ENCODE measurements around the gene PGA3. TPM values are rescaled to one million over a fixed set of nuclear protein-coding genes. Genes with fewer than 3 reads are reported as not detected.

PGA3 gene
- total RNA-seq = 0.57 TPM in 1 of 2 replicates, not detected in the other

GRCh38 chr11:61202950-61203746 lies at the start of gene PGA3:
Gene PGA3 (plus strand): TSS chr11:61203515. CDS start chr11:61203565, 50 bp downstream.

DNA sequence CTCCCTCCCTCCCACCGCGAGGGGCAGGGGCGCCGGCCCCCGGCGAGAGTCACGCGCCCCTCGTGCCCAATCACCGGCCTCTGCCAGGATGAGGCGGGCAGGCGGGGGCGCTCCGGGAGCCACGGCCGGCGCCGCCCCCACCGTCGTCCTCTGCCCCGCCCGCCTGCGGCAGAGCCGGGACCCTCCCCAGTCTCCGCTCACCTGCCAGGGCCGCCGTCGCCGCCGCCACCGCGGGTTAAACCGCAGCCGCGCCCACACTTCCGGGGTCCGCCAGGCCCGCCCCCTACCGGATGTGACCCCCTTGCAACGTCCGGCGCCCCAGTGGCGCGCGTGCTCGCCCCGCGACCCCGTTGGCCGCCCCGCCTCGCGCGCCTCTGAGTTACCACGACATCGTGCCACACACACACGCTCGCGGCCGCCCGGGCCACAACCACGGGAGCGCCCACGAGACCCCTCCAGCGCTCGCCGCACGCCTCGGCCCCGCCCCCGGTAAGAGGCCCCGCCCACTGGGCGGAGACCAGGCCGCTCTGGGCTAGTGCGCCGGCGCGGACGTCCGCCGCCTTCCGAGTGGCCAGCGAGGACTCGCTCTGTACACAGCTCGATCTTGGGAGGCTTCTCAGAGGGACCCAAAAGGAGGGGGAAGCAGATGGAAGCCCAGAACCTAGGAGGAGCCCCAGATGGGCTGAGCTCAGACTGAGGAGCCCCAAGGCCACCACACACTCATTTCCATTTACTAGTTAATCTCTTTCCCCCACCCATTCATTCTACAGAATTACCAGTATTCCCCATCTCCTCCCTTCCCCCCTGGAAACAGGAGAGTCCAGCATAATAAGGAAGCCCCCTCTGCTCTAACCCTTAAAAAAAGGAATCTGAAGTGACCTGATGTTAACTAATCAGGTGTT lies 41.9 kb upstream of the PGA3 start, which contains the start of gene VPS37C:
VPS37C (minus strand) TSS at position 237 of the 902 bp plus-strand sequence. CDS start 22,597 bp downstream, outside the sequence.

GRCh38 chr11:61222047-61222446 lies 18.7 kb downstream of the PGA3 start, which contains the start of gene PGA4:
Gene PGA4 (plus strand): TSS chr11:61222347. CDS start chr11:61222401, 54 bp downstream.

GRCh38 chr11:61240875-61241274 lies 37.6 kb downstream of the PGA3 start, which contains the start of gene PGA5:
Gene PGA5 (plus strand): TSS chr11:61241175. CDS start chr11:61241227, 52 bp downstream.

Other genes starting within 250 kb of the PGA3 start
- gene CD6, start 231.8 kb upstream of the PGA3 start, total RNA-seq = not detected in 2 replicates
- not detected in 2 replicates for gene CD5, start 101.0 kb upstream of the PGA3 start, total RNA-seq
- 5.5 and 7.6 TPM in 2 replicates for gene VPS37C, start 42.1 kb upstream of the PGA3 start, total RNA-seq
- not detected in 2 replicates for gene PGA4, start 18.8 kb downstream of the PGA3 start, total RNA-seq
- gene PGA5, start 37.7 kb downstream of the PGA3 start, total RNA-seq = not detected in 2 replicates
- 0.85 and 1.7 TPM in 2 replicates for gene VWCE, start 91.8 kb downstream of the PGA3 start, total RNA-seq
- gene DDB1, start 129.6 kb downstream of the PGA3 start, total RNA-seq = 374 and 408 TPM in 2 replicates
- gene TKFC, start 129.7 kb downstream of the PGA3 start, total RNA-seq = 16.0 and 20.1 TPM in 2 replicates
- gene CYB561A3, start 158.4 kb downstream of the PGA3 start, total RNA-seq = 89.6 and 101 TPM in 2 replicates
- 14.8 and 19.7 TPM in 2 replicates for gene TMEM138, start 158.9 kb downstream of the PGA3 start, total RNA-seq
- gene TMEM216, start 189.1 kb downstream of the PGA3 start, total RNA-seq = 8.8 and 9.9 TPM in 2 replicates
- 8.1 and 10.3 TPM in 2 replicates for gene CPSF7, start 226.5 kb downstream of the PGA3 start, total RNA-seq
- gene SDHAF2, start 226.6 kb downstream of the PGA3 start, total RNA-seq = 41.0 and 47.0 TPM in 2 replicates